ENCODE results near the gene RTN4IP1.

Gene RTN4IP1, protein sequence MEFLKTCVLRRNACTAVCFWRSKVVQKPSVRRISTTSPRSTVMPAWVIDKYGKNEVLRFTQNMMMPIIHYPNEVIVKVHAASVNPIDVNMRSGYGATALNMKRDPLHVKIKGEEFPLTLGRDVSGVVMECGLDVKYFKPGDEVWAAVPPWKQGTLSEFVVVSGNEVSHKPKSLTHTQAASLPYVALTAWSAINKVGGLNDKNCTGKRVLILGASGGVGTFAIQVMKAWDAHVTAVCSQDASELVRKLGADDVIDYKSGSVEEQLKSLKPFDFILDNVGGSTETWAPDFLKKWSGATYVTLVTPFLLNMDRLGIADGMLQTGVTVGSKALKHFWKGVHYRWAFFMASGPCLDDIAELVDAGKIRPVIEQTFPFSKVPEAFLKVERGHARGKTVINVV

GRCh38 chr6:106629103-106629858, at the start of gene RTN4IP1, which contains the start of gene QRSL1:
Gene RTN4IP1 (minus strand): TSS chr6:106629498. CDS start chr6:106629021, 477 bp downstream.
Gene QRSL1 (plus strand): TSS chr6:106629578. CDS start chr6:106629682, 104 bp downstream.
- no peaks in the 10 kb centered on the region for H3K36me3 ChIP-seq (ENCODE audit: insufficient read depth, low read length)
- H3K9me3 ChIP-seq (ENCODE audit: control insufficient read depth, insufficient read depth, low read length) = no peaks in the 10 kb centered on the region
- H3K4me1 ChIP-seq (ENCODE audit: insufficient read depth, low read length) = no peaks in the 10 kb centered on the region
- H3K9ac ChIP-seq (ENCODE audit: low read depth, low read length) = peak within 1 kb of the TSS; percentile 98

DNA sequence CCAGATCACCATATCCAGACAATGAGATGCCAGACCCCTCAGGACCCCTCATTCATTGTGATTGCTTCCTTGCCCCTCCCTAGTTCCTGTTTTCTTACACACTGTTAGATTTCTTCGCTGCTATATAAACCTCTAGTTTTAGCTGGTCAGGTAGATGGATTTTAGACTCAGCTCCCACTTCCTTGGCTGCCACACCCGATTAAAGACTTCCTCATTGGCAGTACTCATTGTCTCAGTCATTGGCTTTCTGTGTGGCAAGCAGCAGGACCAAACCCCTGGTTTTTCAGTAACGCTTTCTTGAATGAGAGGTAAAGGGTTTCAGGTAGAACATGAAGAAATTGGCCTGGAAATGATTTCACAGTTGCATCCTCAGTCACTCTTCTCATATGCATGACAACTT, 48.0 kb upstream of the RTN4IP1 start:
- H3K36me3 ChIP-seq (ENCODE audit: insufficient read depth, low read length) = no peaks in the 10 kb centered on the region
- H3K9me3 ChIP-seq (ENCODE audit: control insufficient read depth, insufficient read depth, low read length) = no peaks in the 10 kb centered on the region
- no peak overlapping the region for H3K9ac ChIP-seq (ENCODE audit: low read depth, low read length)
- H3K4me1 ChIP-seq (ENCODE audit: insufficient read depth, low read length) = peaks cover 4% of the 10 kb centered on the region; the same call in 1 of the 2 replicates

GRCh38 chr6:106674541-106675229, 45.4 kb upstream of the RTN4IP1 start:
- no peak overlapping the region for H3K9ac ChIP-seq (ENCODE audit: low read depth, low read length)
- H3K9me3 ChIP-seq (ENCODE audit: control insufficient read depth, insufficient read depth, low read length) = no peaks in the 10 kb centered on the region
- peaks cover 12% of the 10 kb centered on the region; the same call in 1 of the 2 replicates for H3K4me1 ChIP-seq (ENCODE audit: insufficient read depth, low read length)
- H3K36me3 ChIP-seq (ENCODE audit: insufficient read depth, low read length) = no peaks in the 10 kb centered on the region

GRCh38 chr6:106671651-106672050, 42.4 kb upstream of the RTN4IP1 start:
- Histone ChIP-seq H3K9me3 (ENCODE audit: control insufficient read depth, insufficient read depth, low read length) (no peaks in the 10 kb centered on the region), H3K36me3 (ENCODE audit: insufficient read depth, low read length) (no peaks in the 10 kb centered on the region), H3K4me1 (ENCODE audit: insufficient read depth, low read length) (peaks cover 26% of the 10 kb centered on the region; the same call in 1 of the 2 replicates), H3K9ac (ENCODE audit: low read depth, low read length) (no peak overlapping the region)

DNA sequence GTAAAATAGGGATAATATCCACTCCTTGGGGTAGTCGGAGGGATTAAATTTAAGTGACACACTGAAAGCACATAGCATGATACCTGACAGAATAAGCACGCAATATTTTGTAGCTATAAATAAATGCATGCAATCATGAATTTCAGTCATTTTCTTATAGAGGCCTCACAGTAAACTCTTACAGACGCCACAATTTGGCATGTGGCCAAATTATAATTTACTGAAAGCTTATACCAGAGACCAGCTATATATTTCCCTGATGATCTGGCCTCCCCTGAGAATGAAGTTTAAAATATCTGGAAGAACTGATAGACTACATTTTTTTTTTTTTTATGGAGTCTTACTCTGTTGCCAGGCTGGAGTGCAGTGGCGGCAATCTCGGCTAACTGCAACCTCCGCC, 40.9 kb upstream of the RTN4IP1 start:
- H3K9me3 ChIP-seq (ENCODE audit: control insufficient read depth, insufficient read depth, low read length) = no peaks in the 10 kb centered on the region
- peaks cover 3% of the 10 kb centered on the region; the same call in 1 of the 2 replicates for H3K36me3 ChIP-seq (ENCODE audit: insufficient read depth, low read length)
- H3K9ac ChIP-seq (ENCODE audit: low read depth, low read length) = no peak overlapping the region
- H3K4me1 ChIP-seq (ENCODE audit: insufficient read depth, low read length) = peaks cover 30% of the 10 kb centered on the region

DNA sequence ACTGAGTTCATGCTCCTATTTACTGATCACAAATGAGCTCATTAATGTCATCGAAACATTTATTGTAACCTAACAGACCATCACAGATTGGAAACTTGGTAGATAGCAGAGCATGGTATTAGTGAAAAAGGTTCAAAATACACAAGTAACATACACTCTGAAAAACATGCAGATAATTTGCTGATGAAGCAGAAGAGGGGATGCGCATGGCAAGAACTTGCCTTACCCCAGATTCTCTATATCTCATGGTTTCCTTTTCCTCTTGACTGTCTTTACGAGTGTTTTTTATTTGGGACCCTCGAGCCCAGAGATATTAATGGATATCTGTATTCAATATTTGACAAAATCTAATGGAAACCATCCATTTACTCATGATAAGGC, 37.7 kb upstream of the RTN4IP1 start:
- H3K4me1 ChIP-seq (ENCODE audit: insufficient read depth, low read length) = peaks cover 23% of the 10 kb centered on the region
- H3K36me3 ChIP-seq (ENCODE audit: insufficient read depth, low read length) = peaks cover 10% of the 10 kb centered on the region; the same call in 1 of the 2 replicates
- no peak overlapping the region for H3K9ac ChIP-seq (ENCODE audit: low read depth, low read length)
- no peaks in the 10 kb centered on the region for H3K9me3 ChIP-seq (ENCODE audit: control insufficient read depth, insufficient read depth, low read length)

DNA sequence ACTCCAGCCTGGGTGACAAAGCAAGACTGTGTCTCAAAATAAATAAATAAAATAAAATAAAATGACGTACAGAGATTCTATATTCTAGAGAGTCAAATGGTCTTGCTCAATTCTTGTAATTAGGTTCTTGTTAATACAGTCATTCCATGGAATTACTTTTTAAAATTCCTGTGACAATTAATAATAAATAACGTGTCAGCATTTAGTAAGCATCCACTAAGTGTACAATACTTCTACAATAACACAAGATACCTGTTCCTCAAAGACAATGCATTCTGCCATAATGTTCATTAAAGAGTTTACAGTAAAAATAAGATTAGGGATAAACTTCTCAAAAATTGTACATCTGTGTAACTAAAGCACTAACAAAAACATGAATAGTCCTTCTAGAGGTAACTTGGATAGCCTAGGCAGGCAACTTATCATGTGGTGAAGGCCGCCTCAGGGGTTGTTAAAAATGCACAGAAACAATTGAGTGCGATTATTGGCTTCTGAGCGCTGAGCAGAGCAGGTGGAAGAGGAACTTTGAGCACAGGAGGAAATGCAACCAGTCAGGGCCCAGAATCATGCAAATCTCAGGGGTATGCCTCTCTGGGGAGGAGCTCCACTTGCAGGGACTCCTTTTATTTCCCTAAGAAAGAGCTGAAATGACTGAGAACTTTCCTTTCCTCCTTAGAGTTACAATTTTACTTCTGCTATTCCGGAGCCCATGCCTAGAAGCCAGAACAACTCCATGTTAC, 37.2 kb upstream of the RTN4IP1 start:
- H3K4me1 ChIP-seq (ENCODE audit: insufficient read depth, low read length) = peaks cover 19% of the 10 kb centered on the region
- no peak overlapping the region for H3K9ac ChIP-seq (ENCODE audit: low read depth, low read length)
- no peaks in the 10 kb centered on the region for H3K9me3 ChIP-seq (ENCODE audit: control insufficient read depth, insufficient read depth, low read length)
- peaks cover 10% of the 10 kb centered on the region; the same call in 1 of the 2 replicates for H3K36me3 ChIP-seq (ENCODE audit: insufficient read depth, low read length)

- no peak overlapping the region for H3K9ac ChIP-seq (ENCODE audit: low read depth, low read length)
- H3K9me3 ChIP-seq (ENCODE audit: control insufficient read depth, insufficient read depth, low read length) = no peaks in the 10 kb centered on the region
- H3K4me1 ChIP-seq (ENCODE audit: insufficient read depth, low read length) = peaks cover 11% of the 10 kb centered on the region
- H3K36me3 ChIP-seq (ENCODE audit: insufficient read depth, low read length) = peaks cover 10% of the 10 kb centered on the region; the same call in 1 of the 2 replicates
These were observed 33.2 kb upstream of the RTN4IP1 start for GRCh38 chr6:106662458-106662857.

- no peak overlapping the region for H3K9ac ChIP-seq (ENCODE audit: low read depth, low read length)
- H3K36me3 ChIP-seq (ENCODE audit: insufficient read depth, low read length) = peaks cover 9% of the 10 kb centered on the region
- no peaks in the 10 kb centered on the region for H3K4me1 ChIP-seq (ENCODE audit: insufficient read depth, low read length)
- H3K9me3 ChIP-seq (ENCODE audit: control insufficient read depth, insufficient read depth, low read length) = no peaks in the 10 kb centered on the region
These were observed 30.6 kb upstream of the RTN4IP1 start for GRCh38 chr6:106659859-106660258.

DNA sequence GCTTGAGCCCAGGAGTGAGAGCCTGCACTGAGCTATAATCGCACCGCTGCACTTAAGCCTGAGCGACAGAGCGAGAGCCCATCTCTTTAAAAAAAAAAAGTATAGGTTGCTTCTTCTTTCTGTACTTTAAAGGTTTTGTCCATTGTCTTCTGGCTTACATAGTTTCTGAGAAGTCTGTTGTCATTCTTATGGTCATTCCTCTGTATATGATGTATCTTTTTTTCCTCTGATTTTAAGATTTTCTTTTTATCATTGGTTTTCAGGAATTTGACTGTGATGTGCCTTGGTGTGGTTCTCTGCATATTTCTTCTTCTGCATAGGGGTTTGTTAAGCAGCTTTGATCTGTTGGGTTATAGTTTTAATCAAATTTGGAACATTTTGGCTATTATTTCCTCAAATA, 29.2 kb upstream of the RTN4IP1 start:
- Histone ChIP-seq H3K4me1 (ENCODE audit: insufficient read depth, low read length) (no peaks in the 10 kb centered on the region), H3K9ac (ENCODE audit: low read depth, low read length) (no peak overlapping the region), H3K9me3 (ENCODE audit: control insufficient read depth, insufficient read depth, low read length) (no peaks in the 10 kb centered on the region), H3K36me3 (ENCODE audit: insufficient read depth, low read length) (peaks cover 6% of the 10 kb centered on the region)

- Histone ChIP-seq H3K4me1 (ENCODE audit: insufficient read depth, low read length) (no peaks in the 10 kb centered on the region), H3K9me3 (ENCODE audit: control insufficient read depth, insufficient read depth, low read length) (no peaks in the 10 kb centered on the region), H3K9ac (ENCODE audit: low read depth, low read length) (no peak overlapping the region), H3K36me3 (ENCODE audit: insufficient read depth, low read length) (peaks cover 10% of the 10 kb centered on the region)
These were observed 19.5 kb upstream of the RTN4IP1 start for GRCh38 chr6:106648651-106649308.

GRCh38 chr6:106643061-106643460, 13.8 kb upstream of the RTN4IP1 start:
- Histone ChIP-seq H3K9me3 (ENCODE audit: control insufficient read depth, insufficient read depth, low read length) (no peaks in the 10 kb centered on the region), H3K36me3 (ENCODE audit: insufficient read depth, low read length) (peaks cover 6% of the 10 kb centered on the region; the same call in 1 of the 2 replicates), H3K4me1 (ENCODE audit: insufficient read depth, low read length) (no peaks in the 10 kb centered on the region)

DNA sequence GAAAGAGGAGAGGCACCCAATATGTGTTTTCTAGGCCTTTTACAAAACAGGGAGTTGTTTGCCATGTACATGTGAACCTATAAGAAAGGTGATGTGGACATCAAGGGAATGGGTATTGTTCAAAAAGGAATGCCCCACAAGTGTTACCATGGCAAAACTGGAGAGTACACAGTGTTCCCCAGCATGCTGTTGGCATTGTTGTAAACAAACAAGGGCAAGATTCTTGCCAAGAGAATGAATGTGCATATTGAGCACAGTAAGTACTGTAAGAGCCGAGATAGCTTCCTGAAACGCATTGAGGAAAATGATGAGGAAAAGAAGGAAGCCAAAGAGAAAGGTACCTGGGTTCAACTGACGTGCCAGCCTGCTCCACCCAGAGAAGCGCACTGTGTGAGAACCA, 13.2 kb upstream of the RTN4IP1 start:
- Histone ChIP-seq H3K4me1 (ENCODE audit: insufficient read depth, low read length) (no peaks in the 10 kb centered on the region), H3K36me3 (ENCODE audit: insufficient read depth, low read length) (peaks cover 6% of the 10 kb centered on the region; the same call in 1 of the 2 replicates), H3K9ac (ENCODE audit: low read depth, low read length) (no peak overlapping the region), H3K9me3 (ENCODE audit: control insufficient read depth, insufficient read depth, low read length) (no peaks in the 10 kb centered on the region)

More at GRCh38 chr6:106643061-106643460, 13.8 kb upstream of the RTN4IP1 start:
- H3K9ac ChIP-seq (ENCODE audit: low read depth, low read length) = no peak overlapping the region

Measured in ES-I3 (cell line).